Trophoblast cell (in vitro differentiated cells and primary cell): ENCODE measurements around the gene NLK.

Experiments used
- DNase-seq, 2 donors: peaks; one replicate each; pipeline ENCODE4 v3.0.0-alpha.2; 2016
- H2AFZ ChIP-seq: 2 replicates; pipeline ENCODE4 v1.6.1; 2013; ENCODE audit warnings: low read length, moderate library complexity, mild to moderate bottlenecking; ENCODE audit not compliant: insufficient read depth, poor library complexity
- H2AK5ac ChIP-seq: 2 replicates; pipeline ENCODE4 v1.6.1; 2013; ENCODE audit warnings: mild to moderate bottlenecking, low read length
- H2BK120ac ChIP-seq: 2 replicates; pipeline ENCODE4 v1.6.1; 2013; ENCODE audit warnings: low read length, mild to moderate bottlenecking, moderate library complexity; ENCODE audit not compliant: insufficient read depth, poor library complexity
- H2BK12ac ChIP-seq: 2 replicates; pipeline ENCODE4 v1.6.1; 2013; ENCODE audit warnings: mild to moderate bottlenecking, low read length, moderate library complexity
- H2BK5ac ChIP-seq: 2 replicates; pipeline ENCODE4 v1.6.1; 2013; ENCODE audit warnings: low read length, low read depth, moderate library complexity, mild to moderate bottlenecking; ENCODE audit not compliant: poor library complexity
- H3K14ac ChIP-seq: 2 replicates; pipeline ENCODE4 v1.6.1; 2013; ENCODE audit warnings: mild to moderate bottlenecking, low read length
- H3K18ac ChIP-seq: 2 replicates; pipeline ENCODE4 v1.6.1; 2013; ENCODE audit warnings: mild to moderate bottlenecking, low read length
- H3K23ac ChIP-seq: 2 replicates; pipeline ENCODE4 v1.6.1; 2013; ENCODE audit warnings: low read length
- H3K27ac ChIP-seq: 2 replicates; pipeline ENCODE4 v1.5.1; 2013; ENCODE audit warnings: low read depth, mild to moderate bottlenecking, inconsistent platforms, low read length, moderate library complexity
- H3K27me3 ChIP-seq: 2 replicates; pipeline ENCODE4 v1.6.1; 2013; ENCODE audit warnings: inconsistent platforms, mild to moderate bottlenecking, low read length, moderate library complexity; ENCODE audit not compliant: insufficient read depth
- H3K36me3 ChIP-seq, 2 experiments: 1 replicate in 1 of 2; 2 replicates in 1 of 2; pipeline ENCODE4 v1.6.1; 2013; ENCODE audit warnings: low read length in 2 of 2, mild to moderate bottlenecking in 2 of 2, moderate library complexity in 1 of 2; ENCODE audit not compliant: insufficient read depth in 2 of 2, control insufficient read depth in 1 of 2
- H3K4ac ChIP-seq: 2 replicates; pipeline ENCODE4 v1.6.1; 2013; ENCODE audit warnings: low read depth, mild to moderate bottlenecking, low read length, moderate library complexity
- H3K4me1 ChIP-seq, 2 experiments: 1 replicate in 1 of 2; 2 replicates in 1 of 2; pipeline ENCODE4 v1.6.1; 2013; ENCODE audit warnings: low read length in 2 of 2, mild to moderate bottlenecking in 2 of 2, moderate library complexity in 1 of 2; ENCODE audit not compliant: insufficient read depth in 2 of 2, control insufficient read depth in 1 of 2
- H3K4me2 ChIP-seq: 2 replicates; pipeline ENCODE4 v1.6.1; 2013; ENCODE audit warnings: inconsistent platforms, mild to moderate bottlenecking, low read length, moderate library complexity
- H3K4me3 ChIP-seq: 2 replicates; pipeline ENCODE4 v1.5.1; 2013; ENCODE audit warnings: mild to moderate bottlenecking, low read depth, low read length, inconsistent platforms
- H3K79me1 ChIP-seq: one replicate; pipeline ENCODE4 v1.6.1; 2013; ENCODE audit warnings: low read length
- H3K79me2 ChIP-seq: 2 replicates; pipeline ENCODE4 v1.6.1; 2013; ENCODE audit warnings: low read length, mild to moderate bottlenecking; ENCODE audit not compliant: control insufficient read depth, insufficient read depth, poor library complexity
- H3K9ac ChIP-seq: 2 replicates; pipeline ENCODE4 v1.6.1; 2013; ENCODE audit warnings: mild to moderate bottlenecking, low read length
- H3K9me3 ChIP-seq: 2 replicates; pipeline ENCODE4 v1.6.1; 2013; ENCODE audit warnings: low read depth, mild to moderate bottlenecking, control low read depth, inconsistent platforms, low read length; ENCODE audit not compliant: insufficient read depth
- H4K12ac ChIP-seq: 2 replicates; pipeline ENCODE4 v1.6.1; 2013; ENCODE audit warnings: low read depth, mild to moderate bottlenecking, low read length, moderate library complexity
- H4K8ac ChIP-seq: 2 replicates; pipeline ENCODE4 v1.6.1; 2013; ENCODE audit warnings: low read depth, mild to moderate bottlenecking, low read length, moderate library complexity
- H4K91ac ChIP-seq: one replicate; pipeline ENCODE4 v1.6.1; 2013; ENCODE audit warnings: low read depth, mild to moderate bottlenecking, low read length, moderate library complexity
- WGBS: extraction: QIAGEN DNeasy Blood & Tissue Kit; methylation state at CpG from one replicate; pipeline ENCODE4 v1.1.7; 2013; ENCODE audit warnings: missing lambda C conversion rate; ENCODE audit not compliant: insufficient read length, insufficient coverage; ENCODE audit errors: extremely low coverage; 5-methylcytosine and 5-hydroxymethylcytosine counted together

The NLK gene

GRCh38 chr17:28100936-28101335, 58.5 kb downstream of the NLK start:
- H2AK5ac ChIP-seq: no peak overlapping the region
- no peak overlapping the region for H2BK12ac ChIP-seq
- H4K8ac ChIP-seq: no peak overlapping the region
- H3K18ac ChIP-seq: no peak overlapping the region
- H3K27ac ChIP-seq: no peak overlapping the region
- H3K4me1 ChIP-seq: no peaks in the 10 kb centered on the region
- H3K79me1 ChIP-seq: peaks cover 1% of the 10 kb centered on the region
- no peaks in the 10 kb centered on the region for H3K79me2 ChIP-seq
- H3K14ac ChIP-seq: no peak overlapping the region
- no peak overlapping the region for H3K4ac ChIP-seq
- no peak overlapping the region for H2BK120ac ChIP-seq
- no peak overlapping the region for H3K4me2 ChIP-seq
- no peak overlapping the region for H4K12ac ChIP-seq
- H3K27me3 ChIP-seq: no peaks in the 10 kb centered on the region
- H4K91ac ChIP-seq: no peak overlapping the region
- no peak overlapping the region for H3K4me3 ChIP-seq
- no CpG with 5 or more reads among the region's 1 CpG for WGBS
- no peak overlapping the region for H2BK5ac ChIP-seq
- no peak overlapping the region for H2AFZ ChIP-seq
- DNase-seq: no peak
- no peak overlapping the region for H3K9ac ChIP-seq
- H3K36me3 ChIP-seq: no peaks in the 10 kb centered on the region
- no peaks in the 10 kb centered on the region for H3K9me3 ChIP-seq
- H3K23ac ChIP-seq: no peak overlapping the region

- no peak overlapping the region for H4K12ac ChIP-seq
- H3K4me1 ChIP-seq: no peaks in the 10 kb centered on the region
- no peaks in the 10 kb centered on the region for H3K9me3 ChIP-seq
- H4K8ac ChIP-seq: no peak overlapping the region
- no peak overlapping the region for H3K23ac ChIP-seq
- no peak overlapping the region for H2BK12ac ChIP-seq
- H3K79me2 ChIP-seq: no peaks in the 10 kb centered on the region
- no peak overlapping the region for H3K27ac ChIP-seq
- H3K36me3 ChIP-seq: no peaks in the 10 kb centered on the region
- no peak overlapping the region for H2BK120ac ChIP-seq
- H2AK5ac ChIP-seq: no peak overlapping the region
- H3K4ac ChIP-seq: no peak overlapping the region
- no peak overlapping the region for H2AFZ ChIP-seq
- H3K27me3 ChIP-seq: no peaks in the 10 kb centered on the region
- no peak overlapping the region for H3K4me3 ChIP-seq
- no peak overlapping the region for H3K14ac ChIP-seq
- no peak for DNase-seq
- no peak overlapping the region for H4K91ac ChIP-seq
- no peak overlapping the region for H2BK5ac ChIP-seq
- H3K9ac ChIP-seq: no peak overlapping the region
- H3K79me1 ChIP-seq: peaks cover 1% of the 10 kb centered on the region
- H3K18ac ChIP-seq: no peak overlapping the region
- H3K4me2 ChIP-seq: no peak overlapping the region
Observed at GRCh38 chr17:28101919-28102318, 59.4 kb downstream of the NLK start.

GRCh38 chr17:28105501-28105900, 63.0 kb downstream of the NLK start:
- Histone ChIP-seq H3K18ac (no peak overlapping the region), H3K27me3 (no peaks in the 10 kb centered on the region), H3K4ac (no peak overlapping the region), H3K23ac (no peak overlapping the region), H3K36me3 (no peaks in the 10 kb centered on the region), H3K79me1 (peaks cover 1% of the 10 kb centered on the region), H2AFZ (no peak overlapping the region), H4K12ac (no peak overlapping the region), H3K14ac (no peak overlapping the region), H3K9ac (no peak overlapping the region), H3K4me2 (no peak overlapping the region), H3K4me3 (no peak overlapping the region), H3K27ac (no peak overlapping the region), H3K4me1 (no peaks in the 10 kb centered on the region), H3K9me3 (no peaks in the 10 kb centered on the region), H3K79me2 (no peaks in the 10 kb centered on the region), H2BK5ac (no peak overlapping the region), H4K8ac (no peak overlapping the region), H2AK5ac (no peak overlapping the region), H2BK12ac (no peak overlapping the region), H4K91ac (no peak overlapping the region), H2BK120ac (no peak overlapping the region)
- no CpG with 5 or more reads among the region's 1 CpG for WGBS
- DNase-seq: no peak

- H4K8ac ChIP-seq: no peak overlapping the region
- H3K14ac ChIP-seq: no peak overlapping the region
- peaks cover 0 to 2% of the 10 kb centered on the region in 2 experiments for H3K4me1 ChIP-seq
- H2AFZ ChIP-seq: no peak overlapping the region
- no peak overlapping the region for H2BK12ac ChIP-seq
- H2BK120ac ChIP-seq: no peak overlapping the region
- H3K9me3 ChIP-seq: no peaks in the 10 kb centered on the region
- no peak overlapping the region for H2BK5ac ChIP-seq
- H3K79me2 ChIP-seq: no peaks in the 10 kb centered on the region
- no peak overlapping the region for H3K4ac ChIP-seq
- no peak overlapping the region for H2AK5ac ChIP-seq
- no peak overlapping the region for H3K27ac ChIP-seq
- peaks cover 1% of the 10 kb centered on the region for H3K79me1 ChIP-seq
- no peak overlapping the region for H3K4me3 ChIP-seq
- no CpG with 5 or more reads among the region's 1 CpG for WGBS
- H3K9ac ChIP-seq: no peak overlapping the region
- H4K12ac ChIP-seq: no peak overlapping the region
- no peak overlapping the region for H3K4me2 ChIP-seq
- no peak overlapping the region for H3K23ac ChIP-seq
- no peaks in the 10 kb centered on the region for H3K27me3 ChIP-seq
- H4K91ac ChIP-seq: no peak overlapping the region
- H3K18ac ChIP-seq: no peak overlapping the region
- H3K36me3 ChIP-seq: no peaks in the 10 kb centered on the region
- no peak for DNase-seq
Observed at GRCh38 chr17:28110184-28110583, 67.7 kb downstream of the NLK start.
